ENCODE data around the gene CCDC28B. TPM values are rescaled to one million over a fixed set of nuclear protein-coding genes. Genes with fewer than 3 reads are reported as not detected.

CCDC28B gene
- total RNA-seq, 4 donors from 2014 or later, result 0.72 to 3.5 (median 2.0) TPM

- Histone ChIP-seq H3K9me3 (no peaks in the 10 kb centered on the region), H3K4me1 (peaks cover 58% of the 10 kb centered on the region), H3K4me3 (peak overlapping the region; percentile 77), H3K27me3 (no peaks in the 10 kb centered on the region), H3K36me3 (peaks cover 15% of the 10 kb centered on the region), H3K27ac (peak overlapping the region; percentile 91)
- TF ChIP-seq CTCF (IDR thresholded peaks at IDR 0.05) (no peak), POLR2A (IDR thresholded peaks at IDR 0.05) (no peak), POLR2AphosphoS5 (IDR thresholded peaks at IDR 0.05) (no peak), EP300 (IDR thresholded peaks at IDR 0.05) (no peak)
- WGBS, result 5% methylated on average over 36 of the region's 36 CpGs
- DNase-seq (ENCODE audit: low spot score in 2 of 2), result peak; percentile 81 to 86
These were observed 20.0 kb upstream of the CCDC28B start for GRCh38 chr1:32180186-32181060.

- Histone ChIP-seq H3K4me1 (peaks cover 61% of the 10 kb centered on the region), H3K9me3 (no peaks in the 10 kb centered on the region), H3K27ac (peak overlapping the region; percentile 91), H3K4me3 (peak overlapping the region; percentile 77), H3K27me3 (no peaks in the 10 kb centered on the region), H3K36me3 (peaks cover 16% of the 10 kb centered on the region)
- no peak for TF ChIP-seq CTCF (IDR thresholded peaks at IDR 0.05)
- no peak for TF ChIP-seq EP300 (IDR thresholded peaks at IDR 0.05)
- no peak for TF ChIP-seq POLR2AphosphoS5 (IDR thresholded peaks at IDR 0.05)
- no peak for TF ChIP-seq POLR2A (IDR thresholded peaks at IDR 0.05)
- no peak for DNase-seq (ENCODE audit: low spot score in 2 of 2)
- WGBS, result 62% methylated on average over 9 of the region's 9 CpGs
These were observed 19.3 kb upstream of the CCDC28B start for GRCh38 chr1:32181065-32181464.

- 62% methylated on average over 5 of the region's 5 CpGs for WGBS
These were observed 18.8 kb upstream of the CCDC28B start for GRCh38 chr1:32181563-32181962.

GRCh38 chr1:32182060-32182459, 18.3 kb upstream of the CCDC28B start:
- H3K4me1 ChIP-seq, result peaks cover 61% of the 10 kb centered on the region

More at GRCh38 chr1:32181563-32181962, 18.8 kb upstream of the CCDC28B start:
- Histone ChIP-seq H3K36me3 (peaks cover 21% of the 10 kb centered on the region), H3K4me3 (peak overlapping the region; percentile 77), H3K27me3 (no peaks in the 10 kb centered on the region), H3K9me3 (no peaks in the 10 kb centered on the region), H3K4me1 (peaks cover 61% of the 10 kb centered on the region), H3K27ac (peak overlapping the region; percentile 91)
- DNase-seq (ENCODE audit: low spot score in 2 of 2), result no peak
- no peak for TF ChIP-seq EP300 (IDR thresholded peaks at IDR 0.05)
- no peak for TF ChIP-seq CTCF (IDR thresholded peaks at IDR 0.05)
- no peak for TF ChIP-seq POLR2A (IDR thresholded peaks at IDR 0.05)
- TF ChIP-seq POLR2AphosphoS5 (IDR thresholded peaks at IDR 0.05), result no peak

More at GRCh38 chr1:32182060-32182459, 18.3 kb upstream of the CCDC28B start:
- no peak for DNase-seq (ENCODE audit: low spot score in 2 of 2)
- Histone ChIP-seq H3K27ac (no peak overlapping the region), H3K4me3 (peak overlapping the region; percentile 77), H3K27me3 (no peaks in the 10 kb centered on the region), H3K36me3 (peaks cover 26% of the 10 kb centered on the region), H3K9me3 (no peaks in the 10 kb centered on the region)
- TF ChIP-seq CTCF (IDR thresholded peaks at IDR 0.05), result no peak
- no peak for TF ChIP-seq POLR2AphosphoS5 (IDR thresholded peaks at IDR 0.05)
- 67% methylated on average over 6 of the region's 6 CpGs for WGBS
